DND-41 (cell line): Measurements from ENCODE around the gene CBX4.

ENCODE experiments used
- CTCF ChIP-seq: IDR thresholded peaks from 2 replicates; pipeline ENCODE4 v1.5.1; 2012; ENCODE audit warnings: borderline replicate concordance, low read length, moderate library complexity, mild to moderate bottlenecking; ENCODE audit not compliant: poor library complexity, severe bottlenecking; ENCODE audit errors: extremely low read depth
- EZH2 ChIP-seq: IDR thresholded peaks from 3 replicates; pipeline ENCODE4 v1.6.1; 2012; ENCODE audit warnings: borderline replicate concordance, low read depth, mild to moderate bottlenecking, moderate library complexity, low read length, inconsistent platforms; ENCODE audit not compliant: severe bottlenecking

GRCh38 chr17:79788989-79789942, 50.0 kb downstream of the CBX4 start:
- TF ChIP-seq CTCF (no peak), EZH2 (no peak)
